Right forelimb (tissue), 1 donor: Measurements from ENCODE around the gene FOXO3.

Experiments
- DNase-seq: peaks from one replicate; pipeline ENCODE4 v3.0.0-alpha.2; 2018

FOXO3 gene

DNA sequence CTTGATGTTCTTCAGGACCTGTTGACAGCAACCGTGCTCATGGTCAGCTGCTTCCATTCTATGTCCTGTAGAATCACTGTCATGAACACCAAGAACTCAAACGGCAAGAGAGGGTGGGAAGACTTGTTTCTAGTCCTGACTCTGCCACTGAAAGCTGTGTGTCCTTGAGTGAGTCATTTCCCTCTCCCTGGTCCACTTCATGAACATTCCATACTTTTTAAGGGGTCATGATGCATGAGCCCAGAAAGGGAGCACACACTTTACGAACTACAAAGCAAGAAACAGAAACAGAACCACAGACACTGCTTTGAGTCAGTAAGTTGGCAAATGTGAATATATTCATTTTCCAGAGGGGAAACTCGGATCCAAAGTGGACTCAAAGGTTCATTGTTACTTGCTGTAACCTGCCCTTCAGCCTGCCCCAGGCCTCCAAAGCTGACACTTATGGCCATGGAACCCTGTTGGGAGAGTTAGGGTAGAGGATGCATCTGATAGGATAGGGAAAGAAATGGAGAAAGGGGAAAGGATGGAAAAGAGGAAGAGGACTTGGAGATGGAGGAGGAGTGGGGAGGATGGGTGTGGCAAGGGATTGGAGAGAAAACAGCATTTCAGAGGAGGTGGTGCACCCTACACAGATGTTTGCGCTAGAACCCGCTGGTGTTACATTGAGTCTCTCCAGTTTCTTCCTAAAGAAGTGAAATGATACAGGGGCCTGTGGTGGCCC lies 129.8 kb downstream of the FOXO3 start:
- DNase-seq, result no peak

DNA sequence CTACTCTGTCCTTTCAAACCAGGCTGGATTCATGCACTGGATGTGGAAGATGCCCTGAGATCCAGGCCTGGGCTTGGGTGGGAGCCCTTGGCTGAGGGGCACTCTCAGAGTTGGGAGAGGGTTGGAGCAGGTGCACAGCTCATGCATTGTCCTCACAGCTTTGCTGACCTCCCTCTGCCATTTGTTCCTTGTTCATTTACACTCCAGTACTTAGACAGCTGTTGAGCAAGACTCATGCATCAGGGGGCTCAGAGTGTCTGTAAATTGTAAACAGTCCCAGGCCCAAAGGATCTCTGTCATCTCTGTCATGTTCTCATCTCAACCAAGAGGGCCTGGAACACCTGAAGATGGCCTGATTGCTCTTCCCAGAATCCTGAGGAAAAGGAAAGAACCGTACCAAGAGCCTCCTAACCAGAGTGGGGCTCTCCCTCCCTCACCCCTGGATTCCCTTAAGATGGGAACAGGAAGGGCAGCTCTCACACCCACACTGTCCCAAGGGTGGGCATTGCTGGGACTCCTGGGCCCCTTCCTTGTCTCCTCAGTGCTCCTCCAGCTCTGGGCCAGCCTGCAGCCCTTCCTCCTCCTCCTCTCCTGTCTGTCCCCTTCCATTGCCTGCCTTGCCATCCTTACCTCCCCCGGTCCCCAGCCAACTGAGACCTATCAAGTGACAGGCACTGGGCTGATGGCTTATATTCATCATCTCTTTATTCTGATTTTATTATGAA lies 132.9 kb downstream of the FOXO3 start:
- no peak for DNase-seq

DNA sequence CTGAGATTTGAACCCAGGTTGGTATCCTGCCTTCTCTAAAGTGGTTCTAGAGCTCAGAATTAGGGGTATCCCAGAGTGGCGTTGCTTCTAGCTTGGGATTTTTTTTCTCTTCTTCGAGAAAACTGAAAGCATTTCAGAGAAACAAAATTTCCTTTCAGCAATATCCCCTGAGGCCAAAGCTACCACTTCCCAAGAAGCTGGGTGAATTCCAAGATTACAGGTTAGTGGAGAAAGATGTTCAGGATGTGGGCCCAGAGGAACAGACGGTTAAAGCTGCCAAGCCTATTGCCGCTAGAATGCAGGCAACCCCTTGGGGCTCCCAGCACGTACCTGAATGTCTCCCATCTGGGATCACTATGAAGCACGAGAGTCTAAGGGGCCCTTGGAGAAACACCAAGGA lies 134.1 kb downstream of the FOXO3 start:
- no peak for DNase-seq

DNA sequence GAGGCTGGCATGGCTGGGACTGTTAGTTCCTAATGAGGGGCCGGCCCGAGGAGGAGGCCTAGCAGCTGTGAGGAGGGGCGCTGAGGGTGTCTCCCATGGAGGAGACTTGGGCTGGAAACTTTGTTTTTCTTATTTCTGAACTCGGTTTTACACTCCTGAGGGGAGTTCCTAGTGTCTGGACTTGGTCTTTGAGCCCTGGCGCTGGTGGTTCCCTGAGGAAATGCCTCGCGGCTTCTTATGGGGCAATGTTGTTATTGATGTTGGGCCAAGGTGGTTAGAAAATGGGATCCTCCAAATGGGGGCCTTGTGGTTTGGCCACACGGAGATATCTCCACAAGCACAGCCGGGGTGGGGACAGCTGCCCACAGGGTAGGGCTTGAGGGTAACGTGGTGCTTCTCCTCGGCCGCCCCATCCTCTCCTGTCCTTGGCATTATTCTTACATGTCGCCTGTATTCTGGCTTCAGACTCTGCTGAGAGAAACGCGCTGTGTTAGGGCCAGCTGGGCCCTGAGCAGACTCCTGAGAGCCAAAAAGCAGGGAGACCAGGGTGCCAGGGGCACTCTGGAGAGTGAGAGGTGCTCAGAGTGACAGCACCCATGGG lies 136.9 kb downstream of the FOXO3 start:
- DNase-seq, result peak; percentile 59

DNA sequence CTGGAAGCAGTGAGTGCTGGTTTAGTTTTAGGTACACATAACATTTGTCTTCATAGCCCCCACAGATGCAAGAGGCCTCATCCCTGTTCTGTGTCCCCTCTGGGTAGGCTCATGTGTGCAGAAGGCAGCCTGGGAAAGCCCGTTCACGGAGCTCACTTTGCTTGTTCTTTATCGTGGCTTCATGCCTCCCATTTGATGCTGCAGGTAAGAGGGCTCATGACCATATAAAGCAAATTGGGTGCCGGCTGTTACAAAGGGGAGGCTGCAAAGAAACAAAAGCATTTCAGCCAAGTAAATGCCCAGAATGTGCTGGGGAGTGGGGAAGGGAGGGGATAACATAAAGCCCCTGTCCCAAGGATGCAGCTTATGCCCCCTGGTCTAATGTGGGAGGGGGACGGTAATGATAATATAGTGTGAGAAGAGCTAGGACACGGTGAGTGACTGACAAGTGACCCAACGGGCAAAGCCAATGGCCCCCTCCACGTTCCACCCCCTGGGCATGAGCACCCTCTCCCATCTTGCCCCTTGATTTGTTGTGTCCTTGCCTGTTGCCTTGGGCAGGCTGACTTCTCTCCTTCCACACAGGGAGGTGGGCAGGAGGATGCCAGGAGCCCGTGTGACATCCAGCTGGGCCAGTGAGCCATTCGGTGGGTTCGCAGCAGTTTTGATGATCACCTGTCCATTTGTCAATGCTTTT lies 138.0 kb downstream of the FOXO3 start:
- DNase-seq, result no peak

DNA sequence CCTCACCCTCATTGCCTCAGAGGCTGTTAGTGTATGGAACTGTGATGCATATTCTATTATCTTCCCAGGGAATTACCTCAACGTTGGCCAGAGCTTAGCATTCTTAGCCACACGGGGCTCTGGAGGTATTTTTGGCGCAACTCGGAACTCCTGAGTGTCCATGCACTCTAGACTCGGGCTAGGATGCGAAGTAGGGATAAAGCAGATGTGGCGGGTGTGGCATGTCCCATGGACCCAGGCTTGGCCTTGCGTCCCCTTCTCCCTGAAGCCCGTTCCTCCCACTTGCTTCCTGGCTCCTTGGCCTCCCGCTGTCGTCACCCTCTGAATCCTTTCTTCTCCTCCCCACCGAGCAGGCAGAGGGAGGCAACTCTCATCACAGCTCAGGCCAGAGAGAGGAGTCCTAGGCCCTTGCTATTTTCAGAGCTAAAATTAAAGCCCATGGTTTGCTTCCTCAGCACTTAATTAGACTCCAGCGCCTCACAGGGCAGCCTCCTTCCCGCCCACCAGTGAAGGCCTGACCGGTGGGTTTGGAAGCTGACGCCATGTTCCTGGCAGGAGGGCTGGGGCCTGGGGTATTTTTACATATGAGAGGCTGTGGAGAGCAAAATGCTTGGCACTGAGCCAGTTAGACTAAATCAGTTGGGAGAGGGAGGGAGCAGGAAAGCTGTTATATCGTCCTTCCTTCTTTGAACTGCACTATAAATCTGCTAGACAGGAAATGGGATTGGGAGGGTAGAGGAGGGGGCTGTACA lies 138.7 kb downstream of the FOXO3 start:
- peak; percentile 78 for DNase-seq

DNA sequence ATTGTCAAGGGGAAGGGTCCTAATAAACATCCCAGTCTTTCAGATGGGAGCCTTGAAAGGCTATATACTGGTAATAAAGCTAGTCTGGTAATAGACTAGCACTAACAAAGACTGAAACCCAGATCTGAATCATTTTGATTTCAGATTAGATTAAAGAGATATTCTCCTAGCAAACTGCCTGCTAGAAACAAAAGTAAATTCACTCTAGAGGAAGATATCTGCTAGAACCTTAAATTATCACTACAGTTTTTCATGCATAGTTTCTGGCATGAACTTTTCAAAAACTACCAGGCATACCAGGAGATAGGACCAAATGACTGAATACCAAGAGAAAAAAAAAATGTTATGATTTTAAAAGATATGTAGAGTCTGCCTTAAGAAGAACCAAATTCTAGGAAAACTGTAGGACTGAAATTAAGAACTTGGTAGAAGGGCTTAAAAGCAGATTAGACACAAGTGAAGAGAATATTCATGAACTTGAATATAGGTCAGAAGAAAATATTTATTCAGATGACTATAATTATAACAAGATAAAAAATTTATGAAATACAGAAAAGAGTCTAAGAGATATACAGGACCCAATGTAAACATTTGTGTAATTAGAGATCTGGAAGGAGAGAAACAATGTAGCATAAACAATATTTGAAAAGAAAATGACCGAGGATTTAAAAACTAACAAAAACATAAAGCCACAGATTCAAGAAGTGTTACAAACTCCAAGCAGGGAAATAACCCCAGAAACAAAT lies 141.6 kb downstream of the FOXO3 start:
- DNase-seq, result no peak

DNA sequence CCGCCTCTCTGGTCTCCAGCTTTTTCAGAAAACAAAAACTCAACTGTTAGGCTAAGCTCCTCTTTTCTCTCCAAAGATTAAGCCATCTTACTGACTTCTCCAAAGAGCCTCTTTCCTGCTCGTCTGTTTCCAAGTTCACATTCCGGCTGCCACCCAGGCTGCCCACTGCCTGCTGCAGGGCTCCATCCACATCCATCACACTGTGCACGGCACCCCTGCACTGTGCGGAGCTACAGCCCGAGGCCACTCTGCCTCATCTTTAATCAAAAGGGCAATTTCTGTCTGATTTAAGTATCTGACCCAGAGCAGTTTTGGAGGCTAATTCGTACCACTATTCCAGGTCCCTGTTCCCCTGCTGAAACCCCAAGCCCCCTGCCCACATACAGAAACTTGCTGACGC lies 145.9 kb downstream of the FOXO3 start:
- DNase-seq, result no peak

DNA sequence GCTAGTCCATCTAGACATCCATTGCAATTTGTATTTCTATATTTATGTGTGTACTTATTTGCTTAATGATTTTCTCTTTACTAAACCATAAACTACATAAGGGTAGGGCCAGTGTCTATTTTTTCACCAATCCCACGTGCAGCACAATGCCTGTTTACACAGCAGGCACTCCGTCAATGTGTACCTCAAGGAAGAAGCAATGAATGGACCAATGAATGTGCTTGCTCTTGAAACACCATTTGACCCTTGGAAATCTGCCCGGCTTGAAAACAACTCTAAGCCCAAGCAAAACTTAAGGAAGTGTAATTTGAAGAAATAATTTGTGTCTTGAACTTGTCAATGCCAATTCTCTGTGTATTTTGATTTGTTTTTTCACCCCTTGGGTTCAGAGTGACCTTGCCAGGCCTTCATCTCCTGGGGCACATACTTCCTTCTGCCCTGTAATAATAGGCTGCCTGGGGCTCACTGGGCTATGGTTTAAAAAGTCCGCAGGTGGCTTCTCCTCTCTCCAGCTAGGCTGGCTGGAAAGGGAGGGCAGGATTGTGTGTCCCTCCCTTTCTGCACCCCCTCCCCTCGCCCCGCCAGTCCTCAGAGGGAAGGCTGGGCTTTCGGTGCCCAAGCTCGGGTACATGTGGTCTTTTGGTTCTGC lies 146.7 kb downstream of the FOXO3 start:
- no peak for DNase-seq

DNA sequence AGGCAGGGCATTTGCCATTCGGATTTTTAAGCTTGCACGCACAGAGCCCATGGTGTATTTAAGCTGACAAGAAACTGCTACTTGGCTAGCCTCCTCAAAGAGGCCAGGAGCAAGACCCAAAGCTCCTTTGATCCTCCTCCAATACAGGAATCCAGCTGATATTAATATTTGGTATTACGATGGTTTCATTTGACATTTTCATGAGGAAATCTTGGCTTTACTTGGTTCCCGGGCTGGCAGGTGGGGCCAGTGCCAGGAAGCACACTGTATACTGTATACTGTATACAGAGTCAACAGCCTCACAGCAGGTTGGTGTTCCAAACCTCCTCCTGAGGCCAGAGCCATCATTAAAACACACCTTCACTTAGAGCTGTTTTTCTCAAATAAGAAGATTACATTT lies 149.3 kb downstream of the FOXO3 start:
- peak; percentile 37 for DNase-seq

DNA sequence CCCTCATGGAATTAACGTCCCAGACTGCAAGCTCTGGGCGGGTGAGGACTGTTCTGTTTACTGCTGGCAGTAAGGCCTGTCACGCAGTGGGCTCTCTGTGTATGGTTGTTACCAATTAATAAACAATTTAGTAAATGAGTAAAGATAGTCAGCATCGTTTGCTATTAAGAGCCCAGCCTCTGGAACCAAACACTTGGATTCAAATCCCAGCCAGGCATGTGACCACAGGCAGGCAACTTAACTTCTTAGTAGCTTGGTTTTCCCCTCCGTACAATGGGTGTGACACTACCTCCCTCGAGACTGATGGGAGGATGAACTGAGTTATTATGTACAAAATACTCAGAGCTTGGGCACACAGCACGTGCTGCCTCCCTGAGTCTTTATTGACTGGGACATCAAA lies 149.8 kb downstream of the FOXO3 start:
- peak; percentile 31 for DNase-seq

DNA sequence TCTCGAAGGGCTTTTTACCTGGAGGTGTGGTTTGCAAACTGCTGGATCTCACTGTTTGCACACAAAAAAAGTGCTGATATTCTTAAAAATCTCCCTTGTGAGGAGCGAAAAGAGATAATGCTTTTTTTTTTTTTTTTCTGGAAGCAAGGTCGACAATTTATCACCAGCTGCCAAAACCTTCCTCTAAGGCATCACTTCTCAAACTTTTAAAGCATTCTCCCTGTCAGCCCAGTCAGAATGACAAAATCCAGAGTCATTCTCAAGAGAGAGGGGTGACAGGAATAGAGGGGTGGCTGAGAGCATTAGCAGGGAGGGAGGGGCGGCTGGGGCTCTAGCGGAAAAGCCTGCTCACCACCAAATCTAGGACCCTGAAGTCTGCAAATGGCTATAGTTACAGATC lies 150.4 kb downstream of the FOXO3 start:
- DNase-seq, result no peak

DNA sequence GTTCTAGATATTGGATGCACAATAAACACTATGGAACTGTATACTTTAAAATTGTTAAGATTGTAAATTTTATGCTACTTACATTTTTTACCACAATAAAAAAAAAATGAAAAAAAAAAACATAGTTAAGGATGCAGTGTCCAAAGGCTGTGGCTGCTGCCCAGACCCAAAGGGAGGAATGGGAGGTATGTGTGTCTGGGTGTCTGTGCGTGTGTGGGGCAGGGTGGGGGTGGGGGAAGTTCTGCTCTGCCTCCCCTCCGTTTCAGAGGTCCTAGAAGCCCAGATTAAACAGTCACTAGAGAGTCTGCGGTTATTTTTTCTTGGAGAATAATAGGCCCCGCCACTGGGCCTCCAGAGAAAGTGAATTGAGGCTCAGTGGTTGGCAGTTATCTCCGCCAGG lies 151.1 kb downstream of the FOXO3 start:
- DNase-seq, result peak; percentile 37

DNA sequence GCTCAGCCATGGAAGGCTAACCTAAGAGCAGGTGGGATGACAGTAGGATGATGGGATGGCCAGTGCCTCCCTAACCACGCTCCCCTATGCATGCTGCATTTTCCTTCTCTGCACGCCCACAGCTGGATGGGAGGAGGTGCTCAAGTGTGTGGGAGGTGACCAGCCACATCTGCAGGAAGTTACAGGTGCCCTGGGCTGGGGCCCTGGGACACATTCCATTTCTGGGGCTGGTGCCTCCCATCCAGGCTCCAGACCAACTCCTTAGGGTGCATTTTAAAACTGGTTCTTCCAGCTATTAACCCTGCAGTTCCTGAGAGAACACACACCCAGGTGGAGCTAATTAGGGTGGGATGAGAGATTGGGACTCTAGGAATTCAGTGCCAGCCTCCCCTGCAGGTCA lies 152.2 kb downstream of the FOXO3 start:
- peak; percentile 34 for DNase-seq

DNA sequence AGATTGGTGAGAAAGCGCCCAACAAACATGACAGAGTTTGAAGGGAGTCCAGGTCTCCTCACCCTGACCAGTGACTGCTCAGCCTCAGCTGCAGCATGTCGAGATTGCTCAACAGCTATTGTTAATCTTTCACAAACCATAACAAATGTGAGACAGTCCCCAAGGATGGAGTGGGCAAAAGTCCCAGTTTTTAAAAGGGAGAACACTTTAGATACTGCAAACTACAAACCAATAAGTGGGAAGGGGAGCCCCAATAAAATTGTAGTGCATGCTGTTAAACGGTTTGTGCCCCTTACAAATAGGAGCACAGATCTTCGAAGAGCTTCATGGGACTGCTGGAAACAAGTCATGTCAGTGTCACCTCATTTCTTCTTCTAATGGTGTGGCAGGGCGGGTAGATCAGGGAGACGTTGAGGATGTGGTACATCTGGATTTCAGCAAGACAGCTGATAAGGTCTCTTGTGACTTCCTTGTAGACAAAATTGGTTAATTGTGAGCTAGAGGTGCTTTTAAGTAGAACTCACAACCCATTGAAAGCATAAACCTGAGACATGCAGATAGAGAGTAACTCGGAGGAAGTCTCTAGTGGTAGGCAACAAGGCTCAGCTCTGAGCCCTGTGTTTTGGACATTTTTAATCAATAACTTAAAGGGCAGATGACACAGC lies 153.5 kb downstream of the FOXO3 start:
- DNase-seq, result peak; percentile 40

DNA sequence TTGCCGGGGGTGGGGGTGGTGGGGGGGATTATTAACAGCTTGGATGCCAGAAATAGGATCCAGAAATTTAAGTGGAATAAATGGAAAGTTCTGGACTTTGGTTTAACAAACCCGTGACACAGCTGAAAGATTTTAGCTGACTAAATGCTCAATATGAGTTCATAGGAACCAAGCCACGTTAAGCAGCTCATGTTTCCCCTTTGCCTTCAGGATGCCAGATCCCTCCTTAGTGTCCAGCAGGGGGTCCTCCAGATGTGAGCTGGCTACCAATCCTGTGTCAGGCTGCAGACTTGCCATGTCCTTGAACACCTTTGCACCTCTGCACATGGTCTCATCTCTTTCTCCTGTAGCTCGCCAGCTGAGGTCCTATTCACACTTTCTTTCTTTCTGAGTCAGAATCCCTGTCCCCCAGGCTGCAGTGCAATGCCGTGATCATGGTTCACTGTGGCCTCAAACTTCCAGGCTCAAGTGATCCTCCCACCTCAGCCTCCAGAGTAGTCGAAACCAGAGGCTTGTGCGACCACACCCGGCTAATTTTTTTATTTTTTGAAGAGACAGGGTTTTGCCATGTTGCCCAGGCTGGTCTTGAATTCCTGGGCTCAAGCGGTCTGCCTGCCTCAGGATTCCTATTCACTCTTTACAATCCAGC lies 154.2 kb downstream of the FOXO3 start:
- DNase-seq, result peak; percentile 32

DNA sequence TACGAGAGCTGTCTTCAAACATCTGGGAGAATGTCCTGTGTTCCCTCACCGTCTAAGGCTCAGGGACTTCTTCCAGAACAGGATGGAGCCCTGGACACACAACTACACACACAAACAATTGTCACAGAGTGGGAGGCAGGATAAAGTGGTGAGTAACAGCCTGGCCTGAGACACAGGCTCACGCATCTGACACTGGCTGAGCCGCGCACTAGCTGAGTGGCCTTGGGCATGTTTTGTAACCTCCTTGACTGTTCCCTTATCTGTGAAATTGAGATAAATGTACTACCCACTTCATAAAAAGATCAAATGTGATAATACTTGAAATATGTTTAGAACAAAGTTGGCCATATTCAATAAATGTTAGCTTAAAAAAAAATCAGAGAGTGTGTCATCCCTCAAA lies 155.1 kb downstream of the FOXO3 start:
- no peak for DNase-seq

DNA sequence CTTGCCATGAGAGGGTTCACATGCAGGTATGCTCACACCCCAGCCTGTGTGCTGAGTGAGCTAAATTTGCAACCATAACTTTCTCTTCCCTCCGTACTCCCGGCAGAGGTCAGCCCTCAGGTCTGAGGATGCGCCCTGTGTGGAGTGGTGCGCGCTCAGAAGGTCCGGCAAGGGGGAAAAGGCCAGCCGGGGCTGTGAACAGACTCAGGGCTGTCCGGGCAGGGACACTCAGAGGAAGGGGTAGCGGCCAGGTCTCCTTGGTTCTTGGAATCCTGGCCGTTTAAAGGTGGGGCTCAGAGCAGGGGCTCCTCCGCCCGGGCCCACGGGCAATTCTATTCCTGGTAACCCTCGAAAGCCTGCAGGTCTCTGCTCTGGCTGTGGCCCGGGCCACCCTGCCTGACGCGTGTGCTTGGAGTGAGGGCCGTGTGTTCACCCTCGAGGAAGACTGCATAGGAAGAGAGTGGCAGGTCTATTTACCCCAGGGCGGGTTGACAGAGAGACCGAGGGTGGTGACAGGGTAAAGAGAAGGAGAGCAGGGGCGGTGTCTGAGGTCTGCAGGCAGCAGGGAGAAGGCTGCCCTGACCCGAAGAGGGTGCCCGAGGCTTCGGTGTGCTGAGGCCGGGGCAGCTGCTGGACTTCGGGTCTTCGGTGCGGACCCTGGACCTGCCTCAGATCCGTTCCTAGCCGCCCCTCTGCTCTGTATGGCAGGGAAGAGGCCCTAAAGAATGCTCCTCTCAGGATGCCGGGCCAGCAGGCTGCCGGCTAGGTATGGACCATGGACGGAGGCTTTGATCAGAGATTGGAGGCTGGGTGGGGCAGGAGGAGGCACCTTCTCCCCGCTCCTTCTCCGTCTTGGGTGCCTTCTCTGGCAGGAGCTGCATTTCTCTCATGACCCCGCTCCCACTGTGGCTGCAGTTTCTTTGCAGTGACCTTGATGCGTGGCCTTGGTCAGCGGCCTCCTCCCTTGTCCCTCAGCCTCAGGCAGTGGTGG lies 156.4 kb downstream of the FOXO3 start:
- DNase-seq, result peak; percentile 35

DNA sequence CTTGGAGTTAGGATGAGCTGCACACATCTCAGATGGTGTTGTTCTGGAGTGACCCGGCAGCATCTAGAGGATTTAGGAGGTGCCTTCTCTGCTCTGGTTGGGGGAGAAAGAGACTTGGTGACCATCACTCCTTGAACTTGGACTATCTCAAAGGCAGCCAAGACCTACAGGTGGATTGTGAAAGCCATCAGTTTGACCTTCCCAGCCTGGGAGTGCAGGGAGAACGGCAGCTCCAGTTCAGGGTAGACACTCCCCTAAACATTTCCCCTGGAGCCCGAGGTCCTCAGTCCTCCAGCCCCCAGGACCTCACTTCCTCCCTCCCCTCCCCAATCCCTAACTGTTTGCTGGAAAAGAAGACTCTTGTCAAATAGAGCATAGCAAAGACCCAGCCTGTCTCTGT lies 158.8 kb downstream of the FOXO3 start:
- DNase-seq, result no peak
